ENCODE measurements around the gene ZNF324. TPM values are rescaled to one million over a fixed set of nuclear protein-coding genes. Genes with fewer than 3 reads are reported as not detected.
"Not testable (repeated sequence)": the region's sequence is repeated elsewhere in the genome, so short reads cannot be mapped to it uniquely, and the experiment has no call there.

ZNF324 gene
- total RNA-seq, 3 donors from 2014 or later: 16.1 to 18.0 (median 16.4) TPM

DNA sequence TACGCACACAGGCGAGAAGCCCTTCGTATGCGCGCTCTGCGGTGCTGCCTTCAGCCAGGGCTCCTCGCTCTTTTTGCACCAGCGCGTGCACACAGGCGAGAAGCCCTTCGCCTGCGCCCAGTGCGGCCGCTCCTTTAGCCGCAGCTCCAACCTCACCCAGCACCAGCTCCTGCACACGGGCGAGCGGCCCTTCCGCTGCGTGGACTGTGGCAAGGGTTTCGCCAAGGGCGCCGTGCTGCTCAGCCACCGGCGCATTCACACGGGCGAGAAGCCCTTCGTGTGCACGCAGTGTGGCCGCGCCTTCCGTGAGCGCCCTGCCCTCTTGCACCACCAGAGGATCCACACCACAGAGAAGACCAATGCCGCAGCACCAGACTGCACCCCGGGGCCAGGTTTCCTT, 10.8 kb upstream of the ZNF324 start:
- Mint-ChIP-seq H3K4me3 (no peak overlapping the region), H3K27me3 (ENCODE audit: low read depth) (peaks cover 2% of the 10 kb centered on the region), H3K4me1 (ENCODE audit: low read depth) (peaks cover 11% of the 10 kb centered on the region), H3K36me3 (ENCODE audit: insufficient read depth) (peaks cover 10% of the 10 kb centered on the region), H3K9me3 (no peaks in the 10 kb centered on the region)
- ATAC-seq: no peak
- no peak for DNase-seq

DNA sequence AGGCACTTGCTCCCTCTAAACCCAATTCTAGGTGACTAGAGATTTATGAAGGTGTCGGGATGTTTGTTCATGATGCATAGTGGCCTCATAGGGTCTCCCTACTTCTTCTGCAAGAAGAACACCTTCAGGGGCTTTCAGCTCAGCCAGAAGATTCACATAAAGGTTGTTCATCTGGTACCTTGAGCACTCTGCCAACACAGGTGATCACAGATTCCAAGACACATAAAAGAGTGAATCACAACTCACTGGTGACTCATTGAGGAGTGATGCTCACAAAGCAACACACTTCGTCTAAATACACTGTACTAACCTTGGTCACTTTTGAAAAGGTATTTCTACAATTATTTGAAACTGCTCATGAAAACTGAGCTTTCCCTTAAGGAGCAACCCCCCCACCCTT, 6.8 kb upstream of the ZNF324 start:
- ATAC-seq: no peak

GRCh38 chr19:58466089-58466759, 656 bp upstream of the ZNF324 start:
- H3K36me3 Mint-ChIP-seq (ENCODE audit: insufficient read depth): peaks cover 3% of the 10 kb centered on the region
- no peaks in the 10 kb centered on the region for H3K27me3 Mint-ChIP-seq (ENCODE audit: low read depth)
- H3K9me3 Mint-ChIP-seq: no peaks in the 10 kb centered on the region
- H3K4me1 Mint-ChIP-seq (ENCODE audit: low read depth): peaks cover 17% of the 10 kb centered on the region
- peak overlapping the region; percentile 88 for H3K4me3 Mint-ChIP-seq
- ATAC-seq (peak; percentile 2 to 11), DNase-seq (no peak)

More for the DNA sequence above, 6.8 kb upstream of the ZNF324 start:
- H3K4me3 Mint-ChIP-seq: no peak overlapping the region
- H3K4me1 Mint-ChIP-seq (ENCODE audit: low read depth): no peaks in the 10 kb centered on the region
- DNase-seq: no peak
- peaks cover 6% of the 10 kb centered on the region for H3K36me3 Mint-ChIP-seq (ENCODE audit: insufficient read depth)
- no peaks in the 10 kb centered on the region for H3K27me3 Mint-ChIP-seq (ENCODE audit: low read depth)
- H3K9me3 Mint-ChIP-seq: no peaks in the 10 kb centered on the region

- no peaks in the 10 kb centered on the region for H3K27me3 Mint-ChIP-seq (ENCODE audit: low read depth)
- H3K9me3 Mint-ChIP-seq: no peaks in the 10 kb centered on the region
- H3K36me3 Mint-ChIP-seq (ENCODE audit: insufficient read depth): peaks cover 9% of the 10 kb centered on the region
- no peak for DNase-seq
- H3K4me1 Mint-ChIP-seq (ENCODE audit: low read depth): peaks cover 17% of the 10 kb centered on the region
- peak overlapping the region; percentile 88 for H3K4me3 Mint-ChIP-seq
- ATAC-seq: no peak
Observed at GRCh38 chr19:58468216-58468839, 1.4 kb downstream of the ZNF324 start.

GRCh38 chr19:58469241-58470013, 2.5 kb downstream of the ZNF324 start:
- peak overlapping the region; percentile 33 for H3K4me3 Mint-ChIP-seq
- H3K9me3 Mint-ChIP-seq: no peaks in the 10 kb centered on the region
- ATAC-seq (no peak), DNase-seq (no peak)
- H3K4me1 Mint-ChIP-seq (ENCODE audit: low read depth): peaks cover 17% of the 10 kb centered on the region
- peaks cover 9% of the 10 kb centered on the region for H3K36me3 Mint-ChIP-seq (ENCODE audit: insufficient read depth)
- H3K27me3 Mint-ChIP-seq (ENCODE audit: low read depth): no peaks in the 10 kb centered on the region

DNA sequence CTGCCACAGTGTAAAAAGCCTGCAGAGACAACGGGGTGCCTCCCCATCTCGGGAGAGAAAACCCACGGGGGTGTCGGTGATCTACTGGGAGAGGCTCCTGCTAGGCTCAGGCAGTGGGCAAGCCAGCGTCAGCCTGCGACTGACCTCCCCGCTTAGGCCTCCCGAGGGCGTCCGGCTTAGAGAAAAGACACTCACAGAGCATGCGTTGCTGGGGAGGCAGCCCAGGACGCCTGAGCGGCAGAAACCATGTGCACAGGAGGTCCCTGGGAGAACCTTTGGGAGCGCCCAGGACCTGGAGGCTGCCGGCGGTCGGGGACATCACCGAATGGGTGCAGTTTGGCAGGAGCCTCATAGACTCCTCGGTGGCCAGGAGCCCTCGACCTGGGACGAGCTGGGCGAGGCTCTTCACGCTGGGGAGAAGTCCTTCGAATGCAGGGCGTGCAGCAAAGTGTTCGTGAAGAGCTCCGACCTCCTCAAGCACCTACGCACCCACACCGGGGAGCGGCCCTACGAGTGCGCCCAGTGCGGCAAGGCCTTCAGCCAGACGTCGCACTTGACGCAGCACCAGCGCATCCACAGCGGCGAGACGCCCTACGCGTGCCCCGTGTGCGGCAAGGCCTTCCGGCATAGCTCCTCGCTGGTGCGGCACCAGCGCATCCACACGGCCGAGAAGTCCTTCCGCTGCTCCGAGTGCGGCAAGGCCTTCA, 4.1 kb downstream of the ZNF324 start:
- not testable (repeated sequence) for H3K9me3 Mint-ChIP-seq; H3K36me3 Mint-ChIP-seq (ENCODE audit: insufficient read depth); H3K27me3 Mint-ChIP-seq (ENCODE audit: low read depth); H3K4me3 Mint-ChIP-seq; ATAC-seq; DNase-seq
- peaks cover 27% of the 10 kb centered on the region for H3K4me1 Mint-ChIP-seq (ENCODE audit: low read depth)

GRCh38 chr19:58471736-58472135, 4.9 kb downstream of the ZNF324 start:
- Mint-ChIP-seq H3K4me1 (ENCODE audit: low read depth) (peaks cover 31% of the 10 kb centered on the region), H3K9me3 (no peaks in the 10 kb centered on the region), H3K27me3 (ENCODE audit: low read depth) (no peaks in the 10 kb centered on the region), H3K4me3 (no peak overlapping the region), H3K36me3 (ENCODE audit: insufficient read depth) (peaks cover 9% of the 10 kb centered on the region)
- DNase-seq (no peak), ATAC-seq (no peak)

DNA sequence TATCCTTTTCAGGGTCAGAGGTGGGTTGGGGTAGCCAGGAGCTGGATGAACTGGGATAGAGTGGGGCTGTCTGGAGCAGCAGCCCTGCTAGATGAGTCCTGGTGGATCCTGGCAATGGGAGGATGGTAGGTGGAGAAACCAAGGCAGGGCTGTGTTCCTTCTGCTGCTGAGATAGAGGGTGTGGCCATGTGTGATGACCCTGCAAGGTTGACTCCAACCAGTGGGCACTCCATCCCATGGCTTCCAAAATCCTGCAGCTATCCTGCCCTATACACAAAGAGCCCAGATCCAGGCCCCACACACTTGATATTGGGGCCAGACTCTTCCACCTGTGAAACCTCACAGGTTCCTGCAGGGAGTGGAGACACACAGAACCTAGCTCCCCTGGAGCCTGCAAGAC, 6.9 kb downstream of the ZNF324 start:
- DNase-seq (no peak), ATAC-seq (no peak)
- Mint-ChIP-seq H3K9me3 (no peaks in the 10 kb centered on the region), H3K4me1 (ENCODE audit: low read depth) (peaks cover 22% of the 10 kb centered on the region), H3K27me3 (ENCODE audit: low read depth) (no peaks in the 10 kb centered on the region), H3K36me3 (ENCODE audit: insufficient read depth) (peaks cover 9% of the 10 kb centered on the region), H3K4me3 (peak overlapping the region; percentile 90)

- H3K4me3 Mint-ChIP-seq: peak overlapping the region; percentile 90
- H3K4me1 Mint-ChIP-seq (ENCODE audit: low read depth): peaks cover 19% of the 10 kb centered on the region
- H3K27me3 Mint-ChIP-seq (ENCODE audit: low read depth): no peaks in the 10 kb centered on the region
- peaks cover 9% of the 10 kb centered on the region for H3K36me3 Mint-ChIP-seq (ENCODE audit: insufficient read depth)
- DNase-seq (no peak), ATAC-seq (no peak)
- H3K9me3 Mint-ChIP-seq: no peaks in the 10 kb centered on the region
Observed at GRCh38 chr19:58474291-58474996, 7.6 kb downstream of the ZNF324 start.

GRCh38 chr19:58474997-58475713, 8.3 kb downstream of the ZNF324 start:
- no peaks in the 10 kb centered on the region for H3K9me3 Mint-ChIP-seq
- ATAC-seq (peak in 1 of 2 donors; percentile 1), DNase-seq (no peak)
- H3K4me1 Mint-ChIP-seq (ENCODE audit: low read depth): peaks cover 19% of the 10 kb centered on the region
- peak overlapping the region; percentile 90 for H3K4me3 Mint-ChIP-seq
- peaks cover 9% of the 10 kb centered on the region for H3K36me3 Mint-ChIP-seq (ENCODE audit: insufficient read depth)
- H3K27me3 Mint-ChIP-seq (ENCODE audit: low read depth): no peaks in the 10 kb centered on the region

DNA sequence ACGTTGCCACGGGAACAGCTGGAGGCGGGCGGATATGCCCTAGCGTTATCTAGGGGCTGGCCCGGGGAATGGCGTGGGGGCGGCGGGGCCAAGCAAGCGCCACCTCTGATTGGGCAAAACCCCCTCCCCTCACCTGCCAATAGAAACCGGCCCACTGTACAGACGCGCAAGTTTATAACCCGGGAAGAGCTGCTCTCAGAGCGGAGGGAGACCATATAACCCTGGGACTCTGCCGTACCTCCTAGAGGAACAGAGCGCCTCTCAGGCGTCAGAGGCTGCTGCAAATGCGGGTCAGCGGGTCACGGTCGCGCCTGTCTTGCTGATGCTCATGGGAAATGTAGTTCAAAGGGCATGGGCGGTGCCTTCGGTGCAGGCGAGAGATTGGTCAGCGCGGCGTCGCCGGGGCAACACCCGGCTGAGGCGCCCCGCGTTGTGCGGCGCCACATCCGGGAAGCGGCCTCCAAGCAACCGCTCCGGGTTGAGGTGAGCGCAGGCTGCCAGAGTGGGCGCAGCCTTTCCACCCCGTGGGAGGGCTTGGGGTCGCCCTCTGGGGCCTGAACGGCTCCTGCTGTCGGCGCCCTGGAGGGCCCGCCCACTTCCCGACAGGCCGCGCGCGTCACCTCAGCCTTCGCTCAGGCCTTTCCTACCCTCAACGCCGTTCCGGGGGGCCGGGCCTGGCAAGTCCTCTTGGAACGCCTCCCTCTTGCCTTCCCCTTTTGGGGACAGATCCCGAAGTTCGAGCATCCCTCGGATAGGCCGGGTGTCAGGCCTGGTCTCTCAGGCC, 9.0 kb downstream of the ZNF324 start, which contains the start of gene ZNF446:
TSS of gene ZNF446 (plus strand) at position 639 of the 784 bp plus-strand sequence. CDS start 867 bp downstream, outside the sequence.
- DNase-seq: peak; percentile 91
- ATAC-seq: peak; percentile 93 to 94
- H3K4me3 Mint-ChIP-seq: peak within 1 kb of the TSS; percentile 90
- H3K4me1 Mint-ChIP-seq (ENCODE audit: low read depth): peaks cover 19% of the 10 kb centered on the region
- H3K9me3 Mint-ChIP-seq: no peaks in the 10 kb centered on the region
- H3K36me3 Mint-ChIP-seq (ENCODE audit: insufficient read depth): peaks cover 6% of the 10 kb centered on the region
- H3K27me3 Mint-ChIP-seq (ENCODE audit: low read depth): no peaks in the 10 kb centered on the region

GRCh38 chr19:58476498-58477015, 9.7 kb downstream of the ZNF324 start:
- ATAC-seq: no peak
- Mint-ChIP-seq H3K9me3 (no peaks in the 10 kb centered on the region), H3K27me3 (ENCODE audit: low read depth) (no peaks in the 10 kb centered on the region), H3K4me3 (peak overlapping the region; percentile 90), H3K4me1 (ENCODE audit: low read depth) (peaks cover 19% of the 10 kb centered on the region), H3K36me3 (ENCODE audit: insufficient read depth) (peaks cover 6% of the 10 kb centered on the region)
- no peak for DNase-seq

Data from activated T-cell treated with anti-CD3 and anti-CD28 coated beads, Interleukin-2, amount 50 U/mL, for 4 hours (primary cell).